Measurements from ENCODE around the gene GALNT14.

GALNT14 gene

GRCh38 chr2:30872797-30873196 is 265.4 kb downstream of the GALNT14 start:
- Histone ChIP-seq H2AK5ac (ENCODE audit: low read length, severe bottlenecking) (no peak overlapping the region), H3K23ac (ENCODE audit: low read length in 2 of 2) (no peak overlapping the region), H2BK15ac (ENCODE audit: low read depth, poor library complexity, severe bottlenecking) (no peak overlapping the region), H2AFZ (ENCODE audit: low read depth, low read length) (no peak overlapping the region), H3K9ac (ENCODE audit: low read length) (no peak overlapping the region), H3K14ac (ENCODE audit: low read length in 2 of 2) (no peak overlapping the region), H4K91ac (ENCODE audit: low read length) (no peak overlapping the region), H3K27me3 (ENCODE audit: control insufficient read depth in 1 of 2, insufficient read depth in 1 of 2, low read length in 2 of 2) (peaks cover 5 to 15% of the 10 kb centered on the region in 2 experiments), H3K79me1 (replicated peaks; ENCODE audit: low read length, poor library complexity, severe bottlenecking) (no peaks in the 10 kb centered on the region), H2BK120ac (ENCODE audit: low read depth, low read length) (no peak overlapping the region), H3K18ac (ENCODE audit: low read depth in 1 of 2, low read length in 2 of 2) (no peak overlapping the region), H3K4ac (ENCODE audit: low read depth in 1 of 2, low read length in 2 of 2) (no peak overlapping the region), H3K9me3 (ENCODE audit: control insufficient read depth, low read length) (no peaks in the 10 kb centered on the region), H3K4me3 (ENCODE audit: insufficient read depth in 1 of 2, low read depth in 1 of 2, low read length in 2 of 2) (no peak overlapping the region), H3K4me2 (ENCODE audit: low read length, poor library complexity, severe bottlenecking) (no peak overlapping the region), H4K8ac (ENCODE audit: low read length) (no peak overlapping the region), H2BK12ac (ENCODE audit: low read length in 2 of 2) (no peak overlapping the region), H3K36me3 (ENCODE audit: control insufficient read depth in 1 of 2, insufficient read depth in 2 of 2, low read depth in 1 of 2, low read length in 2 of 2) (no peaks in the 10 kb centered on the region), H2BK5ac (ENCODE audit: low read depth, low read length, poor library complexity, severe bottlenecking) (no peak overlapping the region), H3K27ac (ENCODE audit: low read length, poor library complexity, severe bottlenecking) (no peak overlapping the region), H3K4me1 (ENCODE audit: control insufficient read depth, insufficient read depth, low read depth, low read length) (no peaks in the 10 kb centered on the region)
- 54% methylated on average over 2 of the region's 2 CpGs for WGBS
- no peak for DNase-seq

GRCh38 chr2:30871980-30872789 is 266.1 kb downstream of the GALNT14 start:
- no peak overlapping the region for H3K14ac ChIP-seq (ENCODE audit: low read length in 2 of 2)

DNA sequence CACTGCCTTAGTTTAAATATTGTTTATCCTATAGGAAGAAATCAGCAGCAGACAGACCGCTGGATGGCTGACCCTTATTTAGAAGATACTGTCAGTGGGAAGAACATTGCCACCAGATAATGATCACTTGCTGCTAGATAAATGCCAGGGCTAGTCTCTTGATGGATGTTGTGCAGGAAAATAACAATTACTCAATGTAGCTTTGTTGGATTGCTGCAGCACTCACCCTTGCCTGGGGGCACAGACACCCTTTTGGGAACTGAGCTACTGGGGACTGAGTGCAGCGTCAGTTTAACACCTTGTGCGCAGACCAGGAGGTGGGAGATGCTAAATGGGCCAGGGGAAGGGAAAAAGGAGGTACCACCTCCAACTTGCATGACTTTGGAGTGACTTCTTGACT is 266.8 kb downstream of the GALNT14 start:
- H2BK12ac ChIP-seq (ENCODE audit: low read length in 2 of 2) = no peak overlapping the region
- no peak overlapping the region for H3K27ac ChIP-seq (ENCODE audit: low read length, poor library complexity, severe bottlenecking)
- no peak overlapping the region for H3K9ac ChIP-seq (ENCODE audit: low read length)
- WGBS = 52% methylated on average over 3 of the region's 3 CpGs
- H4K8ac ChIP-seq (ENCODE audit: low read length) = no peak overlapping the region
- no peaks in the 10 kb centered on the region for H3K79me1 ChIP-seq (replicated peaks; ENCODE audit: low read length, poor library complexity, severe bottlenecking)
- peaks cover 5 to 21% of the 10 kb centered on the region in 2 experiments for H3K27me3 ChIP-seq (ENCODE audit: control insufficient read depth in 1 of 2, insufficient read depth in 1 of 2, low read length in 2 of 2)
- no peak overlapping the region for H3K4me2 ChIP-seq (ENCODE audit: low read length, poor library complexity, severe bottlenecking)
- no peak overlapping the region for H3K23ac ChIP-seq (ENCODE audit: low read length in 2 of 2)
- no peaks in the 10 kb centered on the region for H3K36me3 ChIP-seq (ENCODE audit: control insufficient read depth in 1 of 2, insufficient read depth in 2 of 2, low read depth in 1 of 2, low read length in 2 of 2)
- no peak overlapping the region for H3K4me3 ChIP-seq (ENCODE audit: insufficient read depth in 1 of 2, low read depth in 1 of 2, low read length in 2 of 2)
- H3K14ac ChIP-seq (ENCODE audit: low read length in 2 of 2) = no peak overlapping the region
- no peak for DNase-seq
- H3K9me3 ChIP-seq (ENCODE audit: control insufficient read depth, low read length) = no peaks in the 10 kb centered on the region
- no peak overlapping the region for H3K4ac ChIP-seq (ENCODE audit: low read depth in 1 of 2, low read length in 2 of 2)
- H2BK15ac ChIP-seq (ENCODE audit: low read depth, poor library complexity, severe bottlenecking) = no peak overlapping the region
- no peak overlapping the region for H4K91ac ChIP-seq (ENCODE audit: low read length)
- H2AK5ac ChIP-seq (ENCODE audit: low read length, severe bottlenecking) = no peak overlapping the region
- no peaks in the 10 kb centered on the region for H3K4me1 ChIP-seq (ENCODE audit: control insufficient read depth, insufficient read depth, low read depth, low read length)
- no peak overlapping the region for H2AFZ ChIP-seq (ENCODE audit: low read depth, low read length)
- no peak overlapping the region for H2BK120ac ChIP-seq (ENCODE audit: low read depth, low read length)
- no peak overlapping the region for H3K18ac ChIP-seq (ENCODE audit: low read depth in 1 of 2, low read length in 2 of 2)
- no peak overlapping the region for H2BK5ac ChIP-seq (ENCODE audit: low read depth, low read length, poor library complexity, severe bottlenecking)

More at GRCh38 chr2:30871980-30872789, 266.1 kb downstream of the GALNT14 start:
- no peak for DNase-seq
- H3K23ac ChIP-seq (ENCODE audit: low read length in 2 of 2) = no peak overlapping the region
- no peak overlapping the region for H3K4me3 ChIP-seq (ENCODE audit: insufficient read depth in 1 of 2, low read depth in 1 of 2, low read length in 2 of 2)
- H3K27ac ChIP-seq (ENCODE audit: low read length, poor library complexity, severe bottlenecking) = no peak overlapping the region
- no peak overlapping the region for H2BK5ac ChIP-seq (ENCODE audit: low read depth, low read length, poor library complexity, severe bottlenecking)
- no peaks in the 10 kb centered on the region for H3K79me1 ChIP-seq (replicated peaks; ENCODE audit: low read length, poor library complexity, severe bottlenecking)
- no peak overlapping the region for H4K8ac ChIP-seq (ENCODE audit: low read length)
- H2BK120ac ChIP-seq (ENCODE audit: low read depth, low read length) = no peak overlapping the region
- no peak overlapping the region for H4K91ac ChIP-seq (ENCODE audit: low read length)
- no peak overlapping the region for H2BK15ac ChIP-seq (ENCODE audit: low read depth, poor library complexity, severe bottlenecking)
- no peaks in the 10 kb centered on the region for H3K36me3 ChIP-seq (ENCODE audit: control insufficient read depth in 1 of 2, insufficient read depth in 2 of 2, low read depth in 1 of 2, low read length in 2 of 2)
- WGBS = 46% methylated on average over 4 of the region's 6 CpGs
- no peak overlapping the region for H2AK5ac ChIP-seq (ENCODE audit: low read length, severe bottlenecking)
- no peaks in the 10 kb centered on the region for H3K4me1 ChIP-seq (ENCODE audit: control insufficient read depth, insufficient read depth, low read depth, low read length)
- H3K18ac ChIP-seq (ENCODE audit: low read depth in 1 of 2, low read length in 2 of 2) = no peak overlapping the region
- H3K9ac ChIP-seq (ENCODE audit: low read length) = no peak overlapping the region
- H3K4ac ChIP-seq (ENCODE audit: low read depth in 1 of 2, low read length in 2 of 2) = no peak overlapping the region
- H3K27me3 ChIP-seq (ENCODE audit: control insufficient read depth in 1 of 2, insufficient read depth in 1 of 2, low read length in 2 of 2) = peaks cover 5 to 18% of the 10 kb centered on the region in 2 experiments
- H3K9me3 ChIP-seq (ENCODE audit: control insufficient read depth, low read length) = no peaks in the 10 kb centered on the region
- H2AFZ ChIP-seq (ENCODE audit: low read depth, low read length) = no peak overlapping the region
- no peak overlapping the region for H3K4me2 ChIP-seq (ENCODE audit: low read length, poor library complexity, severe bottlenecking)
- H2BK12ac ChIP-seq (ENCODE audit: low read length in 2 of 2) = no peak overlapping the region

GRCh38 chr2:30869988-30870387 is 268.3 kb downstream of the GALNT14 start:
- no peak overlapping the region for H3K9ac ChIP-seq (ENCODE audit: low read length)
- no peak overlapping the region for H2BK5ac ChIP-seq (ENCODE audit: low read depth, low read length, poor library complexity, severe bottlenecking)
- H3K14ac ChIP-seq (ENCODE audit: low read length in 2 of 2) = no peak overlapping the region
- H2AK5ac ChIP-seq (ENCODE audit: low read length, severe bottlenecking) = no peak overlapping the region
- H3K79me1 ChIP-seq (replicated peaks; ENCODE audit: low read length, poor library complexity, severe bottlenecking) = no peaks in the 10 kb centered on the region
- no peak overlapping the region for H3K27ac ChIP-seq (ENCODE audit: low read length, poor library complexity, severe bottlenecking)
- no peak overlapping the region for H3K4me2 ChIP-seq (ENCODE audit: low read length, poor library complexity, severe bottlenecking)
- no peak overlapping the region for H3K4ac ChIP-seq (ENCODE audit: low read depth in 1 of 2, low read length in 2 of 2)
- H2BK12ac ChIP-seq (ENCODE audit: low read length in 2 of 2) = no peak overlapping the region
- no peak overlapping the region for H2BK120ac ChIP-seq (ENCODE audit: low read depth, low read length)
- DNase-seq = no peak
- H3K9me3 ChIP-seq (ENCODE audit: control insufficient read depth, low read length) = no peaks in the 10 kb centered on the region
- H3K18ac ChIP-seq (ENCODE audit: low read depth in 1 of 2, low read length in 2 of 2) = no peak overlapping the region
- H3K27me3 ChIP-seq (ENCODE audit: control insufficient read depth in 1 of 2, insufficient read depth in 1 of 2, low read length in 2 of 2) = peaks cover 5 to 29% of the 10 kb centered on the region in 2 experiments
- H3K4me1 ChIP-seq (ENCODE audit: control insufficient read depth, insufficient read depth, low read depth, low read length) = no peaks in the 10 kb centered on the region
- no peak overlapping the region for H4K91ac ChIP-seq (ENCODE audit: low read length)
- no peak overlapping the region for H2AFZ ChIP-seq (ENCODE audit: low read depth, low read length)
- H3K23ac ChIP-seq (ENCODE audit: low read length in 2 of 2) = no peak overlapping the region
- no peak overlapping the region for H2BK15ac ChIP-seq (ENCODE audit: low read depth, poor library complexity, severe bottlenecking)
- H3K4me3 ChIP-seq (ENCODE audit: insufficient read depth in 1 of 2, low read depth in 1 of 2, low read length in 2 of 2) = no peak overlapping the region
- WGBS = no CpG with 5 or more reads among the region's 1 CpG
- no peak overlapping the region for H4K8ac ChIP-seq (ENCODE audit: low read length)
- no peaks in the 10 kb centered on the region for H3K36me3 ChIP-seq (ENCODE audit: control insufficient read depth in 1 of 2, insufficient read depth in 2 of 2, low read depth in 1 of 2, low read length in 2 of 2)

Measured in mesenchymal stem cell (in vitro differentiated cells and primary cell).